Sigmoid colon (tissue), 4 donors: ENCODE data around the gene LOXHD1.

Experiments
- POLR2A ChIP-seq, 2 donors: fragments of 450-650 bp; IDR thresholded peaks; one replicate each; pipeline ENCODE4 v1.6.1; 2016; ENCODE audit warnings: antibody characterized with exemption in 2 of 2, mild to moderate bottlenecking in 2 of 2, moderate library complexity in 2 of 2
- POLR2AphosphoS5 ChIP-seq, 4 donors: sonication (generic); formaldehyde crosslinking; IDR thresholded peaks; one replicate each; pipeline ENCODE4 v1.6.1; 2017; ENCODE audit warnings: antibody characterized with exemption in 4 of 4
- TF ChIP-seq, protein P1 (sequence below), 4 experiments: fragments of 450-650 bp in 3 of 4; fragments of 200-600 bp in 1 of 4; IDR thresholded peaks; one replicate each; pipeline ENCODE4 v1.5.1; 2016 to 2019; ENCODE audit warnings: antibody characterized with exemption in 4 of 4, mild to moderate bottlenecking in 3 of 4, moderate library complexity in 2 of 4

DNA sequence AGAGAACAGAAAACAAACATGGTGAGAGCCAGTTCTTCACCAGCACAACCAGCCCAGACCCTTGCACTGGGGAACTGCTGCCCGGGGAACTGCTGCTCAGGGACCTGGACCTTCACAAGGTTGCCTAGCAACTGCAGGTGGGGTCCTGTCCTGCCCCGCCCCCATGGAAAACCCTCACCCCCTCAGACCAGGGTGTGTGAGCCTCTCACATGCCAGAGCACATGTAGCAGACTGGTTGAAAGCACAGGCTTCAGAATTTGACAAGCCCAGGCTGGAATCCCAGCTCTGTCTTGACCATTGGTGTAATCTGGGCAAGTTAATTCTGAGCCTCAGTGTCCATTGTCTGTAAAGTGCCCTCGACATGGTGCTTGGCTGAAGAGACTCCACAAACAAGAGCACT is 118.6 kb downstream of the LOXHD1 start:
- TF ChIP-seq, protein P1, sequence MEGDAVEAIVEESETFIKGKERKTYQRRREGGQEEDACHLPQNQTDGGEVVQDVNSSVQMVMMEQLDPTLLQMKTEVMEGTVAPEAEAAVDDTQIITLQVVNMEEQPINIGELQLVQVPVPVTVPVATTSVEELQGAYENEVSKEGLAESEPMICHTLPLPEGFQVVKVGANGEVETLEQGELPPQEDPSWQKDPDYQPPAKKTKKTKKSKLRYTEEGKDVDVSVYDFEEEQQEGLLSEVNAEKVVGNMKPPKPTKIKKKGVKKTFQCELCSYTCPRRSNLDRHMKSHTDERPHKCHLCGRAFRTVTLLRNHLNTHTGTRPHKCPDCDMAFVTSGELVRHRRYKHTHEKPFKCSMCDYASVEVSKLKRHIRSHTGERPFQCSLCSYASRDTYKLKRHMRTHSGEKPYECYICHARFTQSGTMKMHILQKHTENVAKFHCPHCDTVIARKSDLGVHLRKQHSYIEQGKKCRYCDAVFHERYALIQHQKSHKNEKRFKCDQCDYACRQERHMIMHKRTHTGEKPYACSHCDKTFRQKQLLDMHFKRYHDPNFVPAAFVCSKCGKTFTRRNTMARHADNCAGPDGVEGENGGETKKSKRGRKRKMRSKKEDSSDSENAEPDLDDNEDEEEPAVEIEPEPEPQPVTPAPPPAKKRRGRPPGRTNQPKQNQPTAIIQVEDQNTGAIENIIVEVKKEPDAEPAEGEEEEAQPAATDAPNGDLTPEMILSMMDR (IDR thresholded peaks at IDR 0.05): no peak
- no peak for TF ChIP-seq POLR2AphosphoS5 (IDR thresholded peaks at IDR 0.05)
- TF ChIP-seq POLR2A (IDR thresholded peaks at IDR 0.05): no peak
